GM23248 (cell line): ENCODE measurements around the gene OR4K13.

Source experiments
- EZH2 ChIP-seq: fragments of 200-600 bp; sonication (generic); IDR thresholded peaks from 2 replicates; pipeline ENCODE4 v1.6.1; 2018; ENCODE audit warnings: antibody characterized with exemption, mild to moderate bottlenecking; ENCODE audit not compliant: insufficient read depth, poor library complexity, severe bottlenecking
- EZH2phosphoT487 ChIP-seq: fragments of 200-600 bp; sonication (generic); IDR thresholded peaks from 2 replicates; pipeline ENCODE4 v1.6.1; 2018; ENCODE audit warnings: antibody characterized with exemption, moderate library complexity, mild to moderate bottlenecking, low read depth; ENCODE audit not compliant: insufficient read depth

DNA sequence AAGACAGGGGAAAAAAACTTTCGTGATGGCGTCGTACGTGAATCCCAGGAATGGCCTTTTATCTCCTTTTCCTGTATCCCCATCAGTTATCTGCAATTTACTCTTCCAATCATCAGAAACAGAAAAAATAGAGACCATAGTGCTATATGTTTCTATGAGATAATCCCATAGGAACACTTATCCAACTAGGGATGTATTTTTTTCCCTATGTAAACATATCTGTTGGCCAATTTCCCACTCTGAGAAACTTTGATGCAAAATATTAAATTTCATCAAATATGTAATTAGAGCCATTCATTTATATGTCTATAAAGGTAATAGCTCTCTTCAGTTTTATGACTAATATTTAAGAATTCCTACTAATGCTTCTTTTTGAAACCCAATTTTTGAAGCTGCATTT is at the start of gene OR4K13:
- no peak for TF ChIP-seq EZH2phosphoT487
- TF ChIP-seq EZH2: no peak
